HL-60 (cell line): ENCODE measurements around the gene EMX2.

Source experiments
- GABPA ChIP-seq: IDR thresholded peaks from 2 replicates; pipeline ENCODE4 v1.6.1; 2012; ENCODE audit warnings: low read depth
- POLR2AphosphoS5 ChIP-seq: IDR thresholded peaks from 2 replicates; pipeline ENCODE4 v1.6.1; 2012; ENCODE audit warnings: low read depth
- TF ChIP-seq, protein P1 (sequence below): IDR thresholded peaks from one replicate; pipeline ENCODE4 v1.5.1; 2011; ENCODE audit warnings: low read length, control low read depth, inconsistent platforms; ENCODE audit not compliant: insufficient read depth

GRCh38 chr10:117578999-117579590 is 36.5 kb downstream of the EMX2 start:
- TF ChIP-seq, protein P1, sequence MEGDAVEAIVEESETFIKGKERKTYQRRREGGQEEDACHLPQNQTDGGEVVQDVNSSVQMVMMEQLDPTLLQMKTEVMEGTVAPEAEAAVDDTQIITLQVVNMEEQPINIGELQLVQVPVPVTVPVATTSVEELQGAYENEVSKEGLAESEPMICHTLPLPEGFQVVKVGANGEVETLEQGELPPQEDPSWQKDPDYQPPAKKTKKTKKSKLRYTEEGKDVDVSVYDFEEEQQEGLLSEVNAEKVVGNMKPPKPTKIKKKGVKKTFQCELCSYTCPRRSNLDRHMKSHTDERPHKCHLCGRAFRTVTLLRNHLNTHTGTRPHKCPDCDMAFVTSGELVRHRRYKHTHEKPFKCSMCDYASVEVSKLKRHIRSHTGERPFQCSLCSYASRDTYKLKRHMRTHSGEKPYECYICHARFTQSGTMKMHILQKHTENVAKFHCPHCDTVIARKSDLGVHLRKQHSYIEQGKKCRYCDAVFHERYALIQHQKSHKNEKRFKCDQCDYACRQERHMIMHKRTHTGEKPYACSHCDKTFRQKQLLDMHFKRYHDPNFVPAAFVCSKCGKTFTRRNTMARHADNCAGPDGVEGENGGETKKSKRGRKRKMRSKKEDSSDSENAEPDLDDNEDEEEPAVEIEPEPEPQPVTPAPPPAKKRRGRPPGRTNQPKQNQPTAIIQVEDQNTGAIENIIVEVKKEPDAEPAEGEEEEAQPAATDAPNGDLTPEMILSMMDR: no peak
- no peak for TF ChIP-seq POLR2AphosphoS5
- TF ChIP-seq GABPA: no peak
